ENCODE measurements around the gene DHRS7.

- TF ChIP-seq CTCF (conservative IDR thresholded peaks at IDR 0.05) (no peak), ZFX (IDR thresholded peaks at IDR 0.05) (no peak)
Observed at GRCh38 chr14:60206837-60207533, 41.8 kb upstream of the DHRS7 start.
